Prostate gland (tissue), 2 donors: ENCODE data around the gene C6orf136.
A peak's percentile ranks its signal among the peaks of the same experiment; 100 is the strongest.

Experiments used
- POLR2A ChIP-seq: fragments of 450-650 bp; IDR thresholded peaks from one replicate; pipeline ENCODE4 v1.6.1; 2016; ENCODE audit warnings: antibody characterized with exemption, mild to moderate bottlenecking
- POLR2AphosphoS5 ChIP-seq: sonication (generic); formaldehyde crosslinking; IDR thresholded peaks from one replicate; pipeline ENCODE4 v1.6.1; 2017; ENCODE audit warnings: antibody characterized with exemption
- TF ChIP-seq, protein P1 (sequence below), 4 experiments: fragments of 200-600 bp in 2 of 4; fragments of 450-650 bp in 2 of 4; sonication (generic) in 2 of 4; IDR thresholded peaks; 1 replicate in 3 of 4; 2 replicates in 1 of 4; pipeline ENCODE4 v1.5.1; 2016 to 2019; ENCODE audit warnings: antibody characterized with exemption in 4 of 4, mild to moderate bottlenecking in 2 of 4, moderate library complexity in 2 of 4

DNA sequence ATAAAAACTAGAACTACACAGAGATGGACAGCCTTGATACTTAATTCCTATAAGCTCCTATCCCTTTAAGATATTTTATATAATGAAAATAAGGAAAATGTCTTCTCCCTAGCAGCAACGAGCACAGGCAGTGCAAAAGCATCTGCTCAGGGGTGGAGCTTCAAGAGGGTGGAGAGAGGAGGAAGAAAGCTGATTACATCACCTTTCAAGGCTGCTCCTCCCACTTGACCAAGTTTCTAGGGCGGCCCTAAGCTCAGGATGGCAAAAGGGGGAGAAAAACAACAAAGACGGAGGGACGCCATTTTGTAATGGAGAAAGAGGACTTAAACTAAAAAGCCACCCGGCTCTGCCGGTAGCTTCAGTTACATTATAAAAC, 32.1 kb upstream of the C6orf136 start:
- TF ChIP-seq, protein P1, sequence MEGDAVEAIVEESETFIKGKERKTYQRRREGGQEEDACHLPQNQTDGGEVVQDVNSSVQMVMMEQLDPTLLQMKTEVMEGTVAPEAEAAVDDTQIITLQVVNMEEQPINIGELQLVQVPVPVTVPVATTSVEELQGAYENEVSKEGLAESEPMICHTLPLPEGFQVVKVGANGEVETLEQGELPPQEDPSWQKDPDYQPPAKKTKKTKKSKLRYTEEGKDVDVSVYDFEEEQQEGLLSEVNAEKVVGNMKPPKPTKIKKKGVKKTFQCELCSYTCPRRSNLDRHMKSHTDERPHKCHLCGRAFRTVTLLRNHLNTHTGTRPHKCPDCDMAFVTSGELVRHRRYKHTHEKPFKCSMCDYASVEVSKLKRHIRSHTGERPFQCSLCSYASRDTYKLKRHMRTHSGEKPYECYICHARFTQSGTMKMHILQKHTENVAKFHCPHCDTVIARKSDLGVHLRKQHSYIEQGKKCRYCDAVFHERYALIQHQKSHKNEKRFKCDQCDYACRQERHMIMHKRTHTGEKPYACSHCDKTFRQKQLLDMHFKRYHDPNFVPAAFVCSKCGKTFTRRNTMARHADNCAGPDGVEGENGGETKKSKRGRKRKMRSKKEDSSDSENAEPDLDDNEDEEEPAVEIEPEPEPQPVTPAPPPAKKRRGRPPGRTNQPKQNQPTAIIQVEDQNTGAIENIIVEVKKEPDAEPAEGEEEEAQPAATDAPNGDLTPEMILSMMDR (IDR thresholded peaks at IDR 0.05), result no peak
- TF ChIP-seq POLR2A, result peak; percentile 98
- TF ChIP-seq POLR2AphosphoS5, result peak; percentile 100
